Measurements from ENCODE around the gene SOHLH1. TPM values are rescaled to one million over a fixed set of nuclear protein-coding genes. Genes with fewer than 3 reads are reported as not detected.

The SOHLH1 gene
- total and polyA plus RNA-seq, 10 donors: 0.07 to 0.10 TPM; not detected in 8

DNA sequence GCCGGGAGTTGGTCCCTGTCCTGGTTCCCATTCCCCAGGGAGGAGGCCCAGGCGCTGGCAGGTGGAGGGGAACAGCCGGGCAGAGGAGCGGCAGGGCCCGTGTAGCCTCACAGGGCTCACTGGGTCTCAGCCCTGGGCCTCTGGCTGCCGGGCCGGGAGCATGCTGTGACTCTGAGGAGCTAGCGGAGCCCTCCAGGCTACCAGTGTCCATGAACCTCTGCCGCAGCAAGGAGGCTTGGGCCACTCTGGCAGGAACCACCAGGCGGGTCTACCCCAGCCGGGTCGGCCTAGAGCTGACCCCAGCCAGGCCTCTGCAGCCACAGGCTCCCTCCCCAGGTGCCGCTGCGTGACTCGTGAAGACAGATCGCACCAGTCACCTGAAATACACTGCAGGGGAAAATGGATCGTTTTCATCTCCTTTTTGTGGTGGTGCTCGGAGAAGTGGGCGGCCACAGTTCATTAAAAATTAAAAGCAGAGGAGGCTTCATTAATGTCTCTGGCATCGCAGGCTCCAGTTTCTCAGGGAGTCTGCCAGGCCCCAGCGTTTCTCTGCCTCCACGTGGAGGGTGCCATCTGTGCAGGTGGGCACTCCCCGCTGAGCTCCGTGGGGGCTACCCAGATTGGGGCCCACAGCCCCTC lies 46.5 kb upstream of the SOHLH1 start:
- intact Hi-C loops (cut with DNase I; ENCODE audit: low total_unique reads): no loop called here
- Histone ChIP-seq H3K4me3 (no peak overlapping the region), H3K27ac (no peak overlapping the region), H3K36me3 (peaks cover 0 to 10% (median 0%) of the 10 kb centered on the region in 6 donors), H3K27me3 (replicated peaks in 1 of 7) (peaks cover 0 to 40% (median 0%) of the 10 kb centered on the region in 7 donors), H3K9me3 (no peaks in the 10 kb centered on the region), H3K4me1 (peaks cover 0 to 7% (median 0%) of the 10 kb centered on the region in 6 donors)
- TF ChIP-seq POLR2A (IDR thresholded peaks at IDR 0.05): no peak
- no peak for TF ChIP-seq POLR2AphosphoS5 (IDR thresholded peaks at IDR 0.05)
- TF ChIP-seq, protein P1, sequence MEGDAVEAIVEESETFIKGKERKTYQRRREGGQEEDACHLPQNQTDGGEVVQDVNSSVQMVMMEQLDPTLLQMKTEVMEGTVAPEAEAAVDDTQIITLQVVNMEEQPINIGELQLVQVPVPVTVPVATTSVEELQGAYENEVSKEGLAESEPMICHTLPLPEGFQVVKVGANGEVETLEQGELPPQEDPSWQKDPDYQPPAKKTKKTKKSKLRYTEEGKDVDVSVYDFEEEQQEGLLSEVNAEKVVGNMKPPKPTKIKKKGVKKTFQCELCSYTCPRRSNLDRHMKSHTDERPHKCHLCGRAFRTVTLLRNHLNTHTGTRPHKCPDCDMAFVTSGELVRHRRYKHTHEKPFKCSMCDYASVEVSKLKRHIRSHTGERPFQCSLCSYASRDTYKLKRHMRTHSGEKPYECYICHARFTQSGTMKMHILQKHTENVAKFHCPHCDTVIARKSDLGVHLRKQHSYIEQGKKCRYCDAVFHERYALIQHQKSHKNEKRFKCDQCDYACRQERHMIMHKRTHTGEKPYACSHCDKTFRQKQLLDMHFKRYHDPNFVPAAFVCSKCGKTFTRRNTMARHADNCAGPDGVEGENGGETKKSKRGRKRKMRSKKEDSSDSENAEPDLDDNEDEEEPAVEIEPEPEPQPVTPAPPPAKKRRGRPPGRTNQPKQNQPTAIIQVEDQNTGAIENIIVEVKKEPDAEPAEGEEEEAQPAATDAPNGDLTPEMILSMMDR (IDR thresholded peaks at IDR 0.05 in 8 of 11, conservative IDR thresholded peaks at IDR 0.05 in 3 of 11): no peak
- WGBS, 5 donors: 85 to 91% (median 86%) methylated on average over 15 to 24 of the region's 24 CpGs
- DNase-seq: no peak

DNA sequence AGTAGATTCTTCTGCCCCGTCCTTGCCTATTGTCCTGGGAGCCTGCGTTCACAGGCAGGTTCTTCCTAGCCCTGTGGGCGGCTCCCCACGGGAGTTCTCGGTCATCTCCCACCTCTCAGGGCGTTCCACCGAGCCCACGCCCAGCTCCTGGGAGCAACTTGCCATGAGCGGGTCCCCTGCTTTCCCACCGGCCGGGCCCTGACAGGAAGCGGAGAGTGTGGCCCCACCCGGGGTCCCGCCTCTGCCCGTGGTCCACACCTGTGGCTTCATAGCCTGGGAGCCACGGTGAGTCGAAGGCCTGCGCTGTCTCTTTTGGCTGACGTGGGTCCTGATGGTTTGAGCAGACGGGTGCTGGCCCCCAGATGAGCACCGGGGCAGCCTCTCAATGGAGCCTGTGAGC lies 45.9 kb upstream of the SOHLH1 start:
- H3K4me1 ChIP-seq: peaks cover 0 to 7% (median 0%) of the 10 kb centered on the region in 6 donors
- H3K9me3 ChIP-seq: no peaks in the 10 kb centered on the region
- peaks cover 0 to 6% (median 0%) of the 10 kb centered on the region in 6 donors for H3K36me3 ChIP-seq
- no peak overlapping the region for H3K27ac ChIP-seq
- peaks cover 0 to 47% (median 0%) of the 10 kb centered on the region in 7 donors for H3K27me3 ChIP-seq (replicated peaks in 1 of 7)
- TF ChIP-seq, protein P1 (IDR thresholded peaks at IDR 0.05 in 8 of 11, conservative IDR thresholded peaks at IDR 0.05 in 3 of 11): no peak
- TF ChIP-seq POLR2A (IDR thresholded peaks at IDR 0.05) (no peak), POLR2AphosphoS5 (IDR thresholded peaks at IDR 0.05) (no peak)
- 76 to 85% (median 81%) methylated on average over 10 to 21 of the region's 21 CpGs for WGBS, 5 donors
- no peak for DNase-seq
- intact Hi-C loops (cut with DNase I; ENCODE audit: low total_unique reads): no loop called here
- no peak overlapping the region for H3K4me3 ChIP-seq

DNA sequence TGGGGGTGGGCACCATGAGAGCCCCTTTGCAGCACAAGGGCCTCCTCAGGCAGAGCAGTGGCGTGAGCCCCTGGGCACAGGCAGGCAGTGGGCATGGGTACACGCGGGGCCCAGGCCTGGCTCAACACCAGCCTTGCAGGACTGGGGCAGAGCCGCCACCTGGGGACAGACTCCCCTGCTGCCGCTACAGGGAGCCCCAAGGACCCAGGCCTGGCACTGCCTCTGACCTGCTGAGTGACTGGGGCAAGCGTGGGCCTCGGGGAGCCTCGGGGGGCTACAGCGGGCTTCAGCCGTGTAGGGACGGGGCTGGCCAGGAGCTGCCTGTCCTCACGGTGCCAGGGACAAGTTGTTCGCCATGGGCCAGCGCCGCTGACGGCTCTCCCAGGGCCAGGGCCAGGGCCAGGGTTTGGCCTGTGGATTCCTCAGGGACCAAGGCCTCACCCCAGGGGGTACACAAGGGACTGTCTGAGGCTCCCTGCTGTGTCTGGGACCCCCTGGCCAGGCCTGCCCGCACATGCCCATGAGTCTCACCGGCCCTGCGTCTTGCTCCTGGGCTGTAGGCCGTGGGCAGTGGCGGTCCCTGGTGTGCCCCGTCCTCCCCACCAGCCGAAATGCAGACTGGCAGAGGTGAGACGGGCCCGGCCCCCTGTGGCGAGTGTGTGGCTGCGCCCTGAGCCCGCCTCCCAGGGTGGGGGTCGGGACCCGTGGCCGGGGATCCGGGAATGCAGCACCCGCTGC lies 45.2 kb upstream of the SOHLH1 start:
- WGBS, 5 donors: 88 to 94% (median 91%) methylated on average over 6 to 33 of the region's 33 CpGs
- intact Hi-C loops (cut with DNase I; ENCODE audit: low total_unique reads): no loop called here
- H3K4me3 ChIP-seq: no peak overlapping the region
- H3K27me3 ChIP-seq (replicated peaks in 1 of 7): peaks cover 0 to 53% (median 0%) of the 10 kb centered on the region in 7 donors
- H3K27ac ChIP-seq: no peak overlapping the region
- no peaks in the 10 kb centered on the region for H3K36me3 ChIP-seq
- peaks cover 0 to 7% (median 0%) of the 10 kb centered on the region in 6 donors for H3K4me1 ChIP-seq
- no peak for TF ChIP-seq POLR2A (IDR thresholded peaks at IDR 0.05)
- no peak for TF ChIP-seq POLR2AphosphoS5 (IDR thresholded peaks at IDR 0.05)
- TF ChIP-seq, protein P1 (IDR thresholded peaks at IDR 0.05 in 8 of 11, conservative IDR thresholded peaks at IDR 0.05 in 3 of 11): no peak
- no peak for DNase-seq
- no peaks in the 10 kb centered on the region for H3K9me3 ChIP-seq

Measured in spleen (tissue), 11 donors.